Cardiac muscle cell (in vitro differentiated cells and primary cell): ENCODE measurements around the gene IKZF3. TPM values are rescaled to one million over a fixed set of nuclear protein-coding genes. Genes with fewer than 3 reads are reported as not detected.

Experiments
- DNase-seq, 2 donors: peaks; one replicate each; pipeline versions ENCODE4 v3.0.0 to v3.0.0-alpha.2; 2010 to 2017; ENCODE audit warnings: low read depth in 1 of 2, low spot score in 1 of 2
- H3K27ac ChIP-seq: fragments of 200-600 bp; sonication (generic); 2 replicates; pipeline ENCODE4 v1.5.1; 2016
- H3K27me3 ChIP-seq: fragments of 200-600 bp; sonication (generic); 2 replicates; pipeline ENCODE4 v1.6.0; 2016; ENCODE audit warnings: control low read depth
- H3K36me3 ChIP-seq: fragments of 200-600 bp; sonication (generic); 2 replicates; pipeline ENCODE4 v1.5.1; 2016; ENCODE audit warnings: control low read depth
- H3K4me1 ChIP-seq: fragments of 200-600 bp; sonication (generic); 2 replicates; pipeline ENCODE4 v1.8.1; 2017; ENCODE audit warnings: low read depth, mild to moderate bottlenecking, mixed run types
- H3K4me3 ChIP-seq: fragments of 200-600 bp; sonication (generic); 2 replicates; pipeline ENCODE4 v1.5.1; 2016; ENCODE audit warnings: mild to moderate bottlenecking
- H3K9me3 ChIP-seq: fragments of 200-600 bp; sonication (generic); 2 replicates; pipeline ENCODE4 v1.5.1; 2017; ENCODE audit warnings: low read depth, mild to moderate bottlenecking, control low read depth
- polyA plus RNA-seq: library from polyadenylated mRNA; unstranded; fragments of >200 nt; fragmentation: Nextera tagmentation; extraction: Ambion mirVana; gene quantifications from 2 replicates; pipeline ENCODE4 v1.2.1, GENCODE V29; 2016
- total RNA-seq: library from RNA; depleted of rRNA; stranded (reverse); fragments of >200 nt; gene quantifications from 2 replicates; pipeline ENCODE4 v1.2.3, GENCODE V29; 2016
- TF ChIP-seq, protein P1 (sequence below): IDR thresholded peaks from 2 replicates; pipeline ENCODE4 v1.5.1; 2012; ENCODE audit warnings: low read depth, mild to moderate bottlenecking, low read length

IKZF3 gene
- total and polyA plus RNA-seq, 2 experiments from 2014 or later, result not detected

GRCh38 chr17:39709319-39709997 is 154.7 kb downstream of the IKZF3 start:
- no peak for DNase-seq
- H3K27me3 ChIP-seq, result no peaks in the 10 kb centered on the region
- TF ChIP-seq, protein P1, sequence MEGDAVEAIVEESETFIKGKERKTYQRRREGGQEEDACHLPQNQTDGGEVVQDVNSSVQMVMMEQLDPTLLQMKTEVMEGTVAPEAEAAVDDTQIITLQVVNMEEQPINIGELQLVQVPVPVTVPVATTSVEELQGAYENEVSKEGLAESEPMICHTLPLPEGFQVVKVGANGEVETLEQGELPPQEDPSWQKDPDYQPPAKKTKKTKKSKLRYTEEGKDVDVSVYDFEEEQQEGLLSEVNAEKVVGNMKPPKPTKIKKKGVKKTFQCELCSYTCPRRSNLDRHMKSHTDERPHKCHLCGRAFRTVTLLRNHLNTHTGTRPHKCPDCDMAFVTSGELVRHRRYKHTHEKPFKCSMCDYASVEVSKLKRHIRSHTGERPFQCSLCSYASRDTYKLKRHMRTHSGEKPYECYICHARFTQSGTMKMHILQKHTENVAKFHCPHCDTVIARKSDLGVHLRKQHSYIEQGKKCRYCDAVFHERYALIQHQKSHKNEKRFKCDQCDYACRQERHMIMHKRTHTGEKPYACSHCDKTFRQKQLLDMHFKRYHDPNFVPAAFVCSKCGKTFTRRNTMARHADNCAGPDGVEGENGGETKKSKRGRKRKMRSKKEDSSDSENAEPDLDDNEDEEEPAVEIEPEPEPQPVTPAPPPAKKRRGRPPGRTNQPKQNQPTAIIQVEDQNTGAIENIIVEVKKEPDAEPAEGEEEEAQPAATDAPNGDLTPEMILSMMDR, result no peak
- peaks cover 16% of the 10 kb centered on the region for H3K4me1 ChIP-seq
- H3K27ac ChIP-seq, result no peak overlapping the region
- H3K4me3 ChIP-seq, result no peak overlapping the region
- no peaks in the 10 kb centered on the region for H3K9me3 ChIP-seq
- H3K36me3 ChIP-seq, result peaks cover 73% of the 10 kb centered on the region

Other genes with a start within 250 kb of the IKZF3 start
- 4.3 and 17.7 TPM in 2 replicates for gene PPP1R1B, start 237.4 kb downstream of the IKZF3 start, total RNA-seq
- gene PPP1R1B, start 237.4 kb downstream of the IKZF3 start, polyA plus RNA-seq, result 7.6 and 20.3 TPM in 2 replicates
- gene STARD3, start 227.2 kb downstream of the IKZF3 start, total RNA-seq, result 67.1 and 84.1 TPM in 2 replicates
- gene STARD3, start 227.2 kb downstream of the IKZF3 start, polyA plus RNA-seq, result 47.9 and 62.6 TPM in 2 replicates
- 61.5 and 79.1 TPM in 2 replicates for gene TCAP, start 199.0 kb downstream of the IKZF3 start, total RNA-seq
- gene TCAP, start 199.0 kb downstream of the IKZF3 start, polyA plus RNA-seq, result 105 and 133 TPM in 2 replicates
- gene PNMT, start 195.9 kb downstream of the IKZF3 start, total RNA-seq, result 21.0 and 27.2 TPM in 2 replicates
- 11.9 and 14.7 TPM in 2 replicates for gene PNMT, start 195.9 kb downstream of the IKZF3 start, polyA plus RNA-seq
- gene PGAP3, start 176.3 kb downstream of the IKZF3 start, total RNA-seq, result 22.5 and 34.2 TPM in 2 replicates
- gene PGAP3, start 176.3 kb downstream of the IKZF3 start, polyA plus RNA-seq, result 29.7 and 31.3 TPM in 2 replicates
- 293 and 310 TPM in 2 replicates for gene ERBB2, start 164.2 kb downstream of the IKZF3 start, total RNA-seq
- gene ERBB2, start 164.2 kb downstream of the IKZF3 start, polyA plus RNA-seq, result 194 and 235 TPM in 2 replicates
- gene MIEN1, start 133.8 kb downstream of the IKZF3 start, total RNA-seq, result 31.6 and 64.3 TPM in 2 replicates
- 87.8 and 104 TPM in 2 replicates for gene MIEN1, start 133.8 kb downstream of the IKZF3 start, polyA plus RNA-seq
- gene GRB7, start 126.4 kb downstream of the IKZF3 start, total RNA-seq, result 1.9 and 6.6 TPM in 2 replicates
- 1.8 and 5.6 TPM in 2 replicates for gene GRB7, start 126.4 kb downstream of the IKZF3 start, polyA plus RNA-seq
- gene ZPBP2, start 3.9 kb upstream of the IKZF3 start, total RNA-seq, result not detected in 2 replicates
- gene ZPBP2, start 3.9 kb upstream of the IKZF3 start, polyA plus RNA-seq, result not detected in 2 replicates
- 12.6 and 17.3 TPM in 2 replicates for gene GSDMB, start 54.3 kb upstream of the IKZF3 start, total RNA-seq
- 3.1 and 5.2 TPM in 2 replicates for gene GSDMB, start 54.3 kb upstream of the IKZF3 start, polyA plus RNA-seq
- 49.4 and 52.8 TPM in 2 replicates for gene ORMDL3, start 63.3 kb upstream of the IKZF3 start, total RNA-seq
- gene ORMDL3, start 63.3 kb upstream of the IKZF3 start, polyA plus RNA-seq, result 21.9 and 24.3 TPM in 2 replicates
- not detected in 2 replicates for gene LRRC3C, start 63.4 kb upstream of the IKZF3 start, total RNA-seq
- not detected in 2 replicates for gene LRRC3C, start 63.4 kb upstream of the IKZF3 start, polyA plus RNA-seq
- gene GSDMA, start 98.7 kb upstream of the IKZF3 start, total RNA-seq, result not detected in 2 replicates
- gene GSDMA, start 98.7 kb upstream of the IKZF3 start, polyA plus RNA-seq, result not detected in 2 replicates
- 154 and 161 TPM in 2 replicates for gene PSMD3, start 116.5 kb upstream of the IKZF3 start, total RNA-seq
- 139 and 160 TPM in 2 replicates for gene PSMD3, start 116.5 kb upstream of the IKZF3 start, polyA plus RNA-seq
- gene CSF3, start 151.1 kb upstream of the IKZF3 start, total RNA-seq, result not detected in 2 replicates
- not detected in 2 replicates for gene CSF3, start 151.1 kb upstream of the IKZF3 start, polyA plus RNA-seq
- gene MED24, start 190.1 kb upstream of the IKZF3 start, total RNA-seq, result 116 and 125 TPM in 2 replicates
- 102 and 121 TPM in 2 replicates for gene MED24, start 190.1 kb upstream of the IKZF3 start, polyA plus RNA-seq
- gene THRA, start 198.7 kb upstream of the IKZF3 start, total RNA-seq, result 78.1 and 87.0 TPM in 2 replicates
- 58.1 and 65.4 TPM in 2 replicates for gene THRA, start 198.7 kb upstream of the IKZF3 start, polyA plus RNA-seq
- 1.2 and 3.7 TPM in 2 replicates for gene NR1D1, start 236.3 kb upstream of the IKZF3 start, total RNA-seq
- gene NR1D1, start 236.3 kb upstream of the IKZF3 start, polyA plus RNA-seq, result 1.7 and 4.2 TPM in 2 replicates